ENCODE measurements around the gene GATAD2A.

GRCh38 chr19:19490214-19490968 lies 84.9 kb downstream of the GATAD2A start:
- TF ChIP-seq, protein P1, sequence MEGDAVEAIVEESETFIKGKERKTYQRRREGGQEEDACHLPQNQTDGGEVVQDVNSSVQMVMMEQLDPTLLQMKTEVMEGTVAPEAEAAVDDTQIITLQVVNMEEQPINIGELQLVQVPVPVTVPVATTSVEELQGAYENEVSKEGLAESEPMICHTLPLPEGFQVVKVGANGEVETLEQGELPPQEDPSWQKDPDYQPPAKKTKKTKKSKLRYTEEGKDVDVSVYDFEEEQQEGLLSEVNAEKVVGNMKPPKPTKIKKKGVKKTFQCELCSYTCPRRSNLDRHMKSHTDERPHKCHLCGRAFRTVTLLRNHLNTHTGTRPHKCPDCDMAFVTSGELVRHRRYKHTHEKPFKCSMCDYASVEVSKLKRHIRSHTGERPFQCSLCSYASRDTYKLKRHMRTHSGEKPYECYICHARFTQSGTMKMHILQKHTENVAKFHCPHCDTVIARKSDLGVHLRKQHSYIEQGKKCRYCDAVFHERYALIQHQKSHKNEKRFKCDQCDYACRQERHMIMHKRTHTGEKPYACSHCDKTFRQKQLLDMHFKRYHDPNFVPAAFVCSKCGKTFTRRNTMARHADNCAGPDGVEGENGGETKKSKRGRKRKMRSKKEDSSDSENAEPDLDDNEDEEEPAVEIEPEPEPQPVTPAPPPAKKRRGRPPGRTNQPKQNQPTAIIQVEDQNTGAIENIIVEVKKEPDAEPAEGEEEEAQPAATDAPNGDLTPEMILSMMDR (IDR thresholded peaks at IDR 0.05; ENCODE audit: insufficient read depth, low read depth, low read length) = peak; percentile 77
- TF ChIP-seq EZH2 (IDR thresholded peaks at IDR 0.05; ENCODE audit: insufficient read depth, low read length) = no peak

Data from astrocyte (in vitro differentiated cells and primary cell).